HG03457 (cell line): ENCODE results near the gene AAK1.

Source experiments
- ATAC-seq: cut with Tn5 transposase; IDR thresholded peaks from one replicate; pipeline ENCODE4 v1.9.1; 2021; ENCODE audit warnings: moderate number of reproducible peaks; ENCODE audit not compliant: unreplicated experiment

Gene AAK1

DNA sequence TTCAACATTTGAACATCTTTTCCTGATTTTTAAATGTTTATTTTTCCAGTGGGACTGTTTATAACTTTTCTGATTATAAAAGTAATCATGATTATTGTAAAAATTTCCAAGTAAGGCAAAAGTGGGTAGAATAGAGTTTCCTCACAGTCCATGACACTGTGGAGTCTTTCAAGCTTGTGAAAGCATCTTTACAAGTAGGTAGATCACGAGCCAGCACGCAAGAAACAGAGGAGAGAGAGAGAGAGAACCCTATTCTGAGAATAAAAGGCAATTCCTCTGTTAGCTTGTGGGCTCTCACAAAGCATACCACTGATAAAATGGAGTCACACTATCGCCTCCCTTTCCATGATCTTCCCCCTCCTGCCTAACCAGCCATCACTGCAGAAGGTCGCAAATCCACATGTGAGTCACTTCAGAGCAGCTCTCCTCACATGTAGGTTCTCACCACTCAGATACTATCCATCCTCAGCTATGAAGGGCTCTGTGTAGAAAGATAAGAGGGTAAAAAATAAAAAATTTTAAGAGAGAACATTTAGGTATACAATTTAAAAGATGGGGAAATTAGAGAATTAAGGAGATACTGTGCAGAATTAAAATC is 40.3 kb downstream of the AAK1 start:
- no peak for ATAC-seq

DNA sequence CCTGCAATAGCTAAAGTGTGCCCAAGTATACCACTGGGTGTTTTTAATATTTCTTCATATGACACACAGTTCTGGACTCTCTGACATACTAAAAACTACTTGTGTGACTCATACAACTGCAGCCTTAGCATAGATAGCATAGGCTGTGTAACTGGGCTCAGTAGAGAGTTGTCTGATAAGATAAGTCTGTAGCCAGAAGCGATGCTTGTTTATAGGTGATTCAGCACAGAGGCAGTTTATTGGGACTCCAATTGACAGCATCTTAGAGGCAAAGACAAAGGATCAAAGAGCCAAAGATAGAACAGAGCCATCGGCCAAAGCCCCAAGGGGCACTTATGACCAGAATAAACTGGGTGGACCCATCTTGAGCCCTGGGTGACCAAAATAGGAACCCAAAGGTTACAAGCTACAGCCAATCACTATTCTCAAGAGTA is 42.3 kb downstream of the AAK1 start:
- no peak for ATAC-seq

DNA sequence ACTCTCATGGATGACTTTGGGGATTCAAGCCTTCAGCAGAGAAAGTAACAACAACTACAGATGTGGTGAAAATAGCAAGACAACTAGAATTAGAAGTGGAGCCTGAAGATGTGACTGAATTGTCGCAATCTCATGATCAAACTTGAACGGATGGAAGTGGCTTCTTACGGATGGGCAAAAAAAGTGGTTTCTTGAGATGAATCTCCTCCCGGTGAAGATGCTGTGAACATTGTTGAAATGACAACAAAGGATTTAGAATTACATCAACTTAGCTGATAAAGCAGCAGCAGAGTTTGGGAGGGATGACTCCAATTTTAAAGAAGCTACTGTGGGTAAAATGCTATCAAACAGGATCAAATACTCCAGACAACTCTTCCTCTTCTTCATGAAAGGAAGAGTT is 43.1 kb downstream of the AAK1 start:
- no peak for ATAC-seq

DNA sequence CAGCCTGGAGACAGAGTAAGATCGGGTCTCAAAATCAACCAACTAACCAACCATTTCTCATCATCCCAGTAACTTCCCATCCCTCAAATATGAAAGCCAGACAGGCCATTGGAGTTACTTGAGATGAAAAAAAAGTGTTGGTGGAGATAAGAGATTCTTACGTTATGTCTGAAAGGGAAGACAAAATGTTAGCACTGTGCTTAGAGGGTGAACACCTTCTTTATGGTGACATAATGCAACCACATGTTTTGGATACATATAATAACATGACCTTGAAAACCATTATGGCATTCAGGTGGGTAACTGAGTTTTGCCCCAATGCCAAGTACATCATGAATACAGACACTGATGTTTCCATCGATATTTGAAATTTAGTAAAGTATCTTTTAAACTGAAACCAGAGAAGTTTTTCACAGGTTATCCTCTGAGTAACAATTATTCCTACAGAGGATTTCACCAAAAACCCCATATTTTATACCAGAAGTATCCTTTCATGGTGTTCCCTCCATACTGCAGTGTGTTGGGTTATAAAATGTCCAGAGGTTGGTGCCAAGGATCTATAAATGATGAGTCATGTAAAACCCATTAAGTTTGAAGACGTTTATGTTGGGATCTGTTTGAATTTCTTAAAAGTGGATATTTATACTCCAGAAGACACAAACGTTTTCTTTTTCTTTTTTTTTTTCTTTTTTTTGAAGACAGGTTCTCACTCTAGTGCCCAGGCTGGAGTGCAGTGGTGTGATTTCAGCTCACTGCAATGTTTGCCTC is 45.5 kb downstream of the AAK1 start:
- ATAC-seq, result no peak

DNA sequence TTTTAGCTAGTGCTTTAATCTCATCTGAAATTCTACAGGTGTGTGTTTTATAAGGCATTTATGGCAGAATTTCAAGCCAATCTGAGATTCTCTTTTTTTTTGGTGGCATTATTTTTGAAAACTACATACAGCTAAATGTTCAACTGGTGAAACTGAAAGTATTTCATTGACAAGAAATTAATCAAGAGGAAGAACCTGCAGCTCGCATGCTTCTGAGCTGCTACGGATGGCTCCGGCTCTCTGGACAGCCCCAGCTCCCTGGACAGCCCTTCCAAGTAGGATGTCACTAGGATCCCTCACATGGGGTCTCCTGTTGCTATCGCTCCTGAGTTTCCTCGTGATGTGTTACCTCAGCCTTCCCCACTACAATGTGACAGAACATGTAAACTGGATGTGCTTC is 46.4 kb downstream of the AAK1 start:
- no peak for ATAC-seq

DNA sequence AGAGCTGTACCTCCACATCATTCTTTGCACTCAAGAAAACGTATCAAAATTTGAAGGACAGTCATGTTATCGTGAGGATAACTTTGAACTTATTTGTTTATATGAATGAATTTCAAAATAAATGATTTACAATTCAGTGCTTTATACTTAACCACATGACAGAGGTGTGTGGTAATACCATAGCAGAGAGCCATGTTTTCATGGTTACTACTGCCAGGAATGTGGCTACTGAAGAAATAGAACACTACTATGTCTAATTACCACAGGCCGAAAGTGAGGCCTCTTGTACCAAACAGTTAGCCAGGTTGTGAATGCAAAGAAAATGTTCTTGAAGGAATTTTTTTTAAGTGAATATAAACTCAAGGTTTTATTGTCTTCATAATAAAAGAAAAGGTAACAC is 49.2 kb downstream of the AAK1 start:
- ATAC-seq, result no peak

DNA sequence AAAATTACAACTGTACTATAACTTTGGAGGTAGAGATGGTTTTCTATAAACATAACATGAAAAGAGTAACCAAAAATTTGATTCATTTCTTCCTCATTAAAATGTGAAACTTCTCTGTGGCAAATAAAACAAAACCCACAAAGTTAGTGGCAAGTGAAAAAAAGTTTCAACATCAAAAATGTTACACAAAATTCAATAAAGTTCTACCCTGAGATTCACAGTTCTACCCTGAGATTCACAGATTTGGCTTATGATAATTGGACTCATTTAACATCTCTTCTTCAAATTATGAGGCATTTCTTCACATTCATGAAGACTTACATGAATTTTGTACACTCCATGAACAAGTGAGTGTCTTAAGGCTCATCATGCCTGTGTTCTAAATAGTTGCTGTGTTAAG is 51.0 kb downstream of the AAK1 start:
- no peak for ATAC-seq

DNA sequence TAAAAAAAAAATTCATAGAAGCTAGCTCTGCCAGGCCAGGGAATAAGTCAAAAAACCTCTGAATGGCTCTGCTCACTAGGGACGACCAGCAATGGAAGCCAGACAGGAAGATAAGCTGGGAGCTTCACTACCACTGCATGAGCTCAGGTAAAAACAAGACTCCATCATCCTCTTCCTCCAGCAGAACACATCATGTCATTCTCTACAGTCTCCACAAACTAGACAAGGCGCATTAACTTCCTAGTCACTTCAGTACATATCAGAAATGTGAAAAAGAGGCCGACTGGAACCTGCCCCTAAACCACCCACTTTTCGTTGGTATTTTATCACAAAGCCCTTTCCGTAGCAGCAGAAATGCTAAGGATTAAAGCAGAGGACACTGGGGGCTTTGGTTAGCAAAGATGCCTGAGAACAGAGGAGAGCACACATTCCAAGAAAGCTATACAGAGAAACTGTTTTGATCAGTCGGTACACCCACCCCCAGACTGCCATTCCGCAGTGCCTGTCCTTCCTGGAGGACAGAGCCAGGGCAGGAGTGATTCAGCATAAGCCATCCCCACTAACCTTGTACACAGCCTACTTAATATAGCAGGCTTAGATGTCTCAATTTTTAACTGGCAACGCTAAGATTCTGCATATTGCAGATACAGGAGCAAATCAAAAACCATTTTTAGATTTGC is 53.4 kb downstream of the AAK1 start:
- no peak for ATAC-seq

DNA sequence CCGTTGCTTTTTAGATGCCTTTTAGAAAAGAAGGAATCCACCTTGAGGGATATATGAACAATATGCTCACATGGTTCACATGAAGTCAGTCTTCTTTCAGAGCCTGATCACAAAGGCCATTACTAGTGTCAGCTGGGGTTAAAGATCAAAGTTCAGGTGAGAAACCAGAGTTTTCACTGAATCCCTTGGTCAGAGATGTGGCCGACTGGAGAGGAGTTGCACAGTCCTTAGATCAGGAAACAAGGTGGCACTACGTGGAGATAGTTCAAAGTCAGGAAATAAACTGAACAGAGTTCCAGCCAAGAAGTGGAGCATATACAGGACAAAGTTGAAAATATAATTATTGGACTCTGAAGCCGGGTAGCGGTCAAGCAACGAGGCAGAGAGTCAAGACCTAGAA is 54.6 kb downstream of the AAK1 start:
- ATAC-seq, result no peak

DNA sequence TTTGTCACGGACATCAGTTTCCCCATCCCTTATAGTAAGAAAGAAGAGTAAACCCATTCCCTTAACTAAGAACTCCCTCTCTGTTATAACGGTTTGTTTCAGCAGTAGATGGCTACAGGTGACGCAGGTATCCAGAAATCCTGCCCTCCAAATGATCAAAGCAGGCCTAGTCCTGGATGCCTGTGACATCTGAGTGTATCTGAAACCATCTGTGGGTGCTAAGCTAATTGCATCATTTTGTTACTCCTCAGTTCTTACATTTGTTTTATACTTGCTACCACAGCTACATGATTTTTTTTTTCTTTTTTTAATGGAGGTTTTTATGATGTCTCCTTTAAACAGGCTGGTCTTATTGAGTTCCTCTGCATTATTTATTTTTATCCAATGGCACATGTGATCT is 55.1 kb downstream of the AAK1 start:
- ATAC-seq, result no peak

DNA sequence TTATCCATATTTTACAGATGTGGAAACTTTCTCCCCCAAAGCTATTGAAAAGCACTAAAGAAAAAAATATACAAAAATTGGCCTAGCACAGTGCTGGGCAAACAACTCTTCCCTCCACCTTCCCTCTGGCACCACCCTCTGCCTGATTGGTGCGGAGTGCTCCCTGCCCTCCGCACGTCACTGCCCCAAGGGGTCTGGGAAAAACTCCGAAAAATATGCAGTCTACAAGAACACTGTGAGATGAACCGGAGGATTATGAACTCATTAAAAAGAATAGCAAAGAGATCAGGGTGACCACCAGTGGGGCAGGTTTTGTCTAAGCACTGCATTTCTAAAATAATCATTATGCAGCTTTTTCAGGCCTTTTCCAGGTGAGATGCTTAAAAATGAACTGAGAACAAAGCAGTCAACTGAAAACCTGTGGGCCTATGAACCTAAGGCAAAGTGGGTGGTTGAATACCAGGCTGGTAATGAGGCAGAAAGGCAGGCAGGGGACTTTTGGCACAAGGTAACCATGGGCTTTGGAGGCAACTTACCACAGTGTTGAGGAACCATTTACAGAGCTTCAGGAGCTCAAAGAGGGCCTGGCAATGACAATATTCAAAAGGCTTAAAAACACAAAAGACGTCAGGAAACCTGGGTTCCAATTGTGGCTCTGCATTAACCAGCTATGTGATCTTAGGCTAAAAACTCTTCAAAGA is 57.5 kb downstream of the AAK1 start:
- no peak for ATAC-seq

DNA sequence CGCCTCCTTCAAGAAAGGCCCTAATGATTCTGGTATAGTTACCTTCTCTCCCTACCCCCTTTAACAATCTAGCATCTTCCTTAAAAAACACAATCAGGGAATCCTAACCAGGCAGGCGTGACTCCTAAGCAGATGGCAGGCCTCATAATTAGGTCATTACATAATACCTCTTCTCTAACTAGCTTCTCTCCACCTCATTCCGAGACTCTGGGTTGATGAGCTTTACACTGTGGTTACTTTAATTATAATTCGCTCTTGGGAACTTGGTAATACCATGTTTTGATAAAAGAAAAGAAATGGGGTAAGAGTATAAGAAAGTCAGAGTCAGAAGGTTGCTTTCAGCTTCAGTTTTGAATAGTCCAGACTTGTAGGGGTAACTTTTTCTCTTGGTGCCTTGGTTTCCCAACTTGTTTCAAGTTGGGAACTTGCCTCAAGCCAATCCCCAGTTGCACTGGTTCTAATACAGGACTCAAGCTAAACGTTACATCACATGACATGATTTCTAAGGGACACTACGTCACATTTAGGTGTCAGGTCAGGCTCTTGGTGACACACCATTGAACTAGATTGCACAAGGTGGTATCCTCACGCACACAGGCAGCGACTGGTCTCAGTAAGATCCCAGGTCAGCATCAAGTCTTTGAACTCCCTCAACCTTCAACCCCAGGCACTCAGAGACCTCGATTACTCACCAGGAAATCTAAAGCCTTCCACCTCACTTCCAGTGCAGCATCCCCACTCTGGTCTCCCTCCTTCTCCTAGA is 59.2 kb downstream of the AAK1 start:
- no peak for ATAC-seq

DNA sequence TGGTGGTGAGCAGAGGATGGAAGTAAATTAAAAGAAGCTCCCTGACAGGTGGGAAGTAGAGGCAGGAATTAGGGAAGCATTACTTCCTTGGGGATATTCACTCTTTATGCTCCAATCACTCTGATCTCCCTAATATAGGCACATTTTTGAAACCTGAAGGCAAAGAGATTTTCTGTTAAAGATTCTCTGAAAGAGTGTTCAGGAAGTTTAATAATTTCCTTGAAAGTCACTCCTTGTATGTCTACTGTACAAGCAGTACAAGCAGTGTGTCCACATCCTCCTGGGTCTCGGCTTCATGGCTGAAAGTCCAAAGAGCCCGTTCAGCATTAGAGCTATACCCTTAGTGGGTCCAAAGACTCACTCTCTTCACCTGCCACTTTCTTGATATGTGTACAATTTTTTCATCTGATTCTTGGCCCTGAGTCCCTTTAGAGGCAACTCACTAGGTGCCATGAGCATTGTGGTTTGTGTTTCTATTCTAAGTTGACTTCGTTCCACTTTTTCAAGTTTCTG is 60.2 kb downstream of the AAK1 start:
- no peak for ATAC-seq

DNA sequence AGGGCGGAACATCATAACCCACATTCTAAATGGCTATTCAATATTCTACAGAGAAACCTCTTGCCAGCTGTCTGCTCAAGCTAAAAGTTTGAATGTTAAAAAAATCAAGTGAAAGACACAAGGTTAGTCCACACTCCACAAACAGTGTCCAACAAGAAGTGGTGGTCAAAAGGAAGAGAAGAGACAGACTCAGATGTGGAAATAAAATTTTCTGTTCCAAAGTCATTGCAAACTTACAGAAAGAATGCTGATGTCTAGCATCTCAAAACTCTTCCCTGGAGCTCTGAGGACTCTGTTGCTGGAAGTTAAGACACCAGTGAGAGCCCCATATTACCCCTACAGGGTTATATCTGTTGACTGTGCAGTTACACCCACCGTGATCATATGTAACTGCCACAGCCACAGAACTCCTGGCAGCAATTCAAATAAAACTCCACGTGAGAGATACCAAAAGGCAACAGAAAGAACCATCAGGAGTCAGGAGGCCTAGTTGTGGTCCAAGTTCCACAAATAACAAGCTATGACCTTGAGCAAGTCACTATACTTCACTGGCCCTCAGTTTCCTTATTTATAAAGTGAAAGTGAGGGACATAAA is 60.9 kb downstream of the AAK1 start:
- ATAC-seq, result no peak

DNA sequence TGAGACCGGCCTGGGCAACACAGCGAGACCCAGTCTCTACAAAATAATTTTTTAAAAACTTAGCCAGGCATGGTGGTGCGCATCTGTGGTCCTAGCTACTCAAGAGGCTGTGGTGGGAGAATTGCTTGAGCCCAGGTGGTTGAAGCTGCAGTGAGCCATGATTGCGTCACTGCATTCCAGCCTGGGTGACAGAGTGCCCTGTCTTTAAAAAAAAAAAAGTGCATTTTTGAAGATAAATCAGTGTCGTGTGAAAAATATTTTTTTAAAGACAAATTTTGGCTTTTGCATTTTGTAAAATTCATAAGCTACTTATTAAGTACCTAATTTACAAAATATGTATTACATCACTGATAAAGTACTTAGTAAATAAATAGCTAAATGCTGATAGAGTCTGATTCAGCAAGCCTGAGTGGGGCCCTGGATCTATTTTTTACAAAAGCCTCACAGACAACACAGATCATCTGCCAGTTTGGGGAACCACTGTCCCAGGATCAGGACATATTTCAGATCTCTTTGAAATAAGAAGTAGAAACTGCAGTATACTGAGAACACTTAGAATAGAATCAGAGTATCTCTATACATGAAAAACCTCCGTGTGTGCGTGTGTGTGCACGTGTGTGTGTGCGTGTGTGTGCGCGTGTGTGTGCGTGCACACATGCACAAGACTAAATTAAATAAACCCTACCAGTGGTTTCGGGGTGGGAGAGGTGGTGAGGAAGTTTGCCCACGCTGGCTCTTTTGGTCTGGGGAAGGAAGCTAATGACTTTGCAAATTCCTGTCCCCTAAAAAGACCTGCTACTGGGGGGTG is 61.6 kb downstream of the AAK1 start:
- no peak for ATAC-seq

DNA sequence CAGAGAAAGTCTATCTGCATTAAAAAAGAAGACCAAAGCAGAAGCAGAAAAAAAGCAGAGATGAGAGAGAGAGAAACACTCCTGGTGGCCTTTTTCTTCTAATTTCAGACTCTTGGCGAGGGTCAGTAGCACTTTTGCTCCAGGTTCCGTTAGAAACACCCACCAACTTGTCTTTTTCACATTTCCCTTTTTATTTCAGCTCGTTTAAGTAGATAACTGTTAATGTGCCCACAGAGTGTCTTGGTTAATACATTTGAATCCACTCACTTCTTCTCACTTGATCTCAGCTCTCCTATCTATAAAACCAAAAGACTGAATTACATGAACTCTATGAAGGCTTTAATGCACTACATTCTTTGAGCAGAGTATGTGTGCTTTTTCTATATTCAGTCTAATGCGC is 63.1 kb downstream of the AAK1 start:
- ATAC-seq, result no peak

DNA sequence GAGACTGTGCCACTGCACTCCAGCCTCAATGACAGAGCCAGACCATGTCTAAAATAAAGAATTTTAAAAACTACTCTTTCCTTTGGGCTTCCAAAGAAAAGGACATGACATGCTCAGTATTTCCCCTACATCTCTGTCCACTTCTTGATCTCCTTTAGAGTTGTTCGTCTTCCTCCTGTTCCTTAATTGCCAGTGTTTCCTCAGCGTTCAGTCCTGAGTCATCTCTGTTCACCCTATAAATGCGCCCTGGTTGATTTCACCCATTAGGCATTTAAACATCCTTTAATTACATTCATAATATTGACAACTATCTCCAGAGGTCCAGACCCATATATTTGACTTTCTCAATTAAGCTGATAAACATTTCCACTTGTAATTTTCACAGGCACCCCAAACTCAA is 64.0 kb downstream of the AAK1 start:
- ATAC-seq, result no peak

DNA sequence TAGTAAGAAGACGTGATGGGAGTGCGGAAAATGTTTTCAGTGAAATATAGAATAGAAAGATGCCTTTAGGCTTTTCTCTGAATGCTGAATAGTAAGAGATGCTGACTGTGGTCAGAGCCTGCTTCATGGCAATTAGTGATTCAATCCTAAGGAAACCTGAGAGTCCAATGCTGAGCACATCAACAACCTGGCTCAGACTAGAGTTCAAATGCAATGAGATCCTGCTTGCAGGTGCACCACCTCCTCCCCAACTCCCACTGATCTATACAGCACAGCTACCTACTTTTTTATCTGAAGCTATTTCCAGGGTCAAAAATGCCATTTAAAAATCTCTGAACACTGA is 65.4 kb downstream of the AAK1 start:
- no peak for ATAC-seq

DNA sequence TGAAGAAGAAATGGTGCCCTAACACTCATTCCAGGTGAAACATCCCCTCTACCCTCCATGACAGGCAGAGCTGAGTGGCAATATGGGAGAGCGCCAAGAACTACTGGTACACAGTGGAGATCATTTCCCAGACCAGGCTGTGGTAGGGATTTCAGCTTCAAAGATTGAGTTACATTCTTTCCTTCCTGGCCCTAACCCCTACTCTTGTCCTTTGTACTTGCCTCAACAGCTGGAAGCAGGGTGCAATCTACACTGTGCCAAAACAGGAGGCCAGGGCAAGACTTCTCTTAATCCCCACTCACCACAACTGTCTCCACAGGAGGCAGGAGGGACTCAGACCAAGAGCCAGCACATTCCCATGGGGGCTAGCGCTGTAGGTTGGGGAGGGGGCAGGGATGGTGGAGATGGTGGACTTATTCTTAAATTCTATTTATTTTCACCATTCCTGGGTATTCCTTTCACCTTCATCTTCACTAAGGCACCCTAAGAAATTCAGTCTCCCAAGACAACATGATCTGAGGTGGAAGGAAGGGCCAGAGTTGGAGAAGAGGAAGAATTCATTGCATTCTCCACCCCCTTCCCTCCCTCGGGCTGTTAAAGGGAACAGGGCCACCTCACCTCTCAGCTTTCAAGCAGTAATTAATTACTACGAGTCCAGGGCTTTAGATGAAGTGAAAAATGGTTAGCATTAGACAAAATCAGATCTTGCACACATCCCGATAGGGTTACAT is 65.9 kb downstream of the AAK1 start:
- ATAC-seq, result no peak
